Osteocyte (in vitro differentiated cells): ENCODE data around the gene ABCF2. TPM values are rescaled to one million over a fixed set of nuclear protein-coding genes. Genes with fewer than 3 reads are reported as not detected.

Experiments used
- DNase-seq: peaks from one replicate; pipeline ENCODE4 v3.0.0; 2021; ENCODE audit warnings: mixed read lengths; ENCODE audit not compliant: unreplicated experiment; ENCODE audit errors: extremely low spot score
- H3K27ac Mint-ChIP-seq: one replicate; pipeline ENCODE4 v1.8.0; 2021; ENCODE audit warnings: mild to moderate bottlenecking, mixed read lengths; ENCODE audit not compliant: unreplicated experiment
- H3K27me3 Mint-ChIP-seq: one replicate; pipeline ENCODE4 v1.8.0; 2021; ENCODE audit warnings: mixed read lengths; ENCODE audit not compliant: unreplicated experiment
- H3K36me3 Mint-ChIP-seq: one replicate; pipeline ENCODE4 v1.8.0; 2021; ENCODE audit warnings: mixed read lengths; ENCODE audit not compliant: unreplicated experiment
- H3K4me1 Mint-ChIP-seq: one replicate; pipeline ENCODE4 v1.8.0; 2021; ENCODE audit warnings: mixed read lengths; ENCODE audit not compliant: unreplicated experiment
- H3K4me3 Mint-ChIP-seq: one replicate; pipeline ENCODE4 v1.8.0; 2021; ENCODE audit warnings: mild to moderate bottlenecking, moderate library complexity, mixed read lengths; ENCODE audit not compliant: unreplicated experiment
- H3K9me3 Mint-ChIP-seq: one replicate; pipeline ENCODE4 v1.8.0; 2021; ENCODE audit warnings: mixed read lengths; ENCODE audit not compliant: unreplicated experiment
- total RNA-seq: library from RNA; stranded (reverse); gene quantifications from 2 replicates; pipeline ENCODE4 v1.2.1, GENCODE V29; 2021
- TF ChIP-seq, protein P1 (sequence below): fragments of 200-600 bp; sonication (generic); IDR thresholded peaks from 2 replicates; pipeline ENCODE4 v1.5.0; 2021; ENCODE audit warnings: antibody characterized with exemption, mild to moderate bottlenecking, moderate library complexity

ABCF2 gene
- total RNA-seq, 1 donor from 2014 or later = 43.9 TPM

DNA sequence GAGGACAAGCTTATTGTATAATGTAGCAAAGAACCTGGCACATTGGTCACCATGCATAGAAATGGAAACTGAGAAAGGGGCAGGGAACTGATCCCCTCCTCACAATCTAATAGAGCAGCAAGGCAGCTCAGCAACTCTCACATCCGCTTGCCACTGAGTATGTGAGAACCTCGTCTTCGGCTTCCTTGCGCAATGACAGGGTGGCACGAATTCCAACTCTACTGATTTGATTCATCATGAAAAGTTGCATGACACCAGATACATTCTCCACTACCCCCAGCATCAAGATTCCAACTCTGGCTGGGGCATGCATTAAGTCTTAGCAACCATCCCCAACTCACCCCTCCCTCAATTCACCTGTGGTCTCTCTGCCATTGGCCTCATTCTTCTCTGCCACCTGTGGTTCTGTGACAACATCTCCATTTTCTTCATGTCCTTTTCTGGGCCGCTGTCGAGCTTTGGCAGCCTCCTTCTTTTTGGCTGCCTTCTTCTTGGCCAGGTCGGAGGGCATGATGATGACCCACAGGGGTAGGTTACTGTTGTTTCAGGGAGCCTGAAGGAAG lies 976 bp downstream of the ABCF2 start:
- no peak for DNase-seq
- Mint-ChIP-seq H3K36me3 (peaks cover 20% of the 10 kb centered on the region), H3K27ac (peak overlapping the region; percentile 99), H3K27me3 (no peaks in the 10 kb centered on the region), H3K4me3 (peak overlapping the region; percentile 100), H3K9me3 (no peaks in the 10 kb centered on the region), H3K4me1 (peaks cover 33% of the 10 kb centered on the region)
- TF ChIP-seq, protein P1, sequence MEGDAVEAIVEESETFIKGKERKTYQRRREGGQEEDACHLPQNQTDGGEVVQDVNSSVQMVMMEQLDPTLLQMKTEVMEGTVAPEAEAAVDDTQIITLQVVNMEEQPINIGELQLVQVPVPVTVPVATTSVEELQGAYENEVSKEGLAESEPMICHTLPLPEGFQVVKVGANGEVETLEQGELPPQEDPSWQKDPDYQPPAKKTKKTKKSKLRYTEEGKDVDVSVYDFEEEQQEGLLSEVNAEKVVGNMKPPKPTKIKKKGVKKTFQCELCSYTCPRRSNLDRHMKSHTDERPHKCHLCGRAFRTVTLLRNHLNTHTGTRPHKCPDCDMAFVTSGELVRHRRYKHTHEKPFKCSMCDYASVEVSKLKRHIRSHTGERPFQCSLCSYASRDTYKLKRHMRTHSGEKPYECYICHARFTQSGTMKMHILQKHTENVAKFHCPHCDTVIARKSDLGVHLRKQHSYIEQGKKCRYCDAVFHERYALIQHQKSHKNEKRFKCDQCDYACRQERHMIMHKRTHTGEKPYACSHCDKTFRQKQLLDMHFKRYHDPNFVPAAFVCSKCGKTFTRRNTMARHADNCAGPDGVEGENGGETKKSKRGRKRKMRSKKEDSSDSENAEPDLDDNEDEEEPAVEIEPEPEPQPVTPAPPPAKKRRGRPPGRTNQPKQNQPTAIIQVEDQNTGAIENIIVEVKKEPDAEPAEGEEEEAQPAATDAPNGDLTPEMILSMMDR = no peak

DNA sequence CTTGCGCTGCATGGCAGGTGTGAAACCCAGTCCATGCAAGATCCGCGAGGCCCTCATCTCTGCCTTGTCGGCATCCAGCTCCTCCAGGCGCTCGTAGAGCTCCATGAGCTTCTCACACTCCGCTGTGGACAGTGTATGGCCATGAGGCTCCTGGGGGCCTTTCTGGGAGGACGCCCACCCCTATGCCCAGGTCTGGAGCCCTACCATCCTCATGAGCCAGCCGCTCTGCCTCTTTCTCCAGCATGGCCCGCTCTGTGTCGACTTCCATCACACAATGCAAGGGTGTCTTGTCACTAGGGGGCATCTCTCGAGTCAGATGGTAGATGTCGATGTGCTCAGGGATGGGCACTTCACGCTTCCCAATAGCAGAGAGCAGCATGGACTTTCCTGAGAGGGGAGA lies 3.3 kb downstream of the ABCF2 start:
- no peak for DNase-seq
- H3K4me3 Mint-ChIP-seq = no peak overlapping the region
- H3K27me3 Mint-ChIP-seq = no peaks in the 10 kb centered on the region
- no peak overlapping the region for H3K27ac Mint-ChIP-seq
- no peaks in the 10 kb centered on the region for H3K9me3 Mint-ChIP-seq
- H3K4me1 Mint-ChIP-seq = peaks cover 33% of the 10 kb centered on the region
- peaks cover 34% of the 10 kb centered on the region for H3K36me3 Mint-ChIP-seq
- TF ChIP-seq, protein P1 = no peak

DNA sequence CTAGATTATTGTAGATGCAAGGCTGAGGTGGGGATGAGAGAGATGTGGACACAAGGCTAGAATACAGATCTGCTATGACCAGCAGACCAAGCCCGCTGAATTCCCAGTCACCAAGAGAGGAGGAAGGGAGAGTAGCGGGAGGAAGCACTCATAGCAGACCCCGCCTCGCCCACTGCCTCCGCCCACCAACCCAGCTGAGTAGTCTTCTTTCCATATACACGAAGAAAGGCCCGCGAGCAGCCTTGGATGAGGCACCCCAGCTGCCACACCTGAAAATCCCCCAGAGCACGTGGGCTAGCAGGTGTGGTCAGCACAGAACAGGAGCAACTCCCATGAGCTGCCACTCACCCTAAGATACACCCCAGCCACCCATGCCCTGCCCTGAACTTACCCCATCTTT lies 8.8 kb downstream of the ABCF2 start:
- Mint-ChIP-seq H3K4me3 (no peak overlapping the region), H3K27ac (no peak overlapping the region), H3K9me3 (no peaks in the 10 kb centered on the region), H3K36me3 (peaks cover 55% of the 10 kb centered on the region), H3K27me3 (no peaks in the 10 kb centered on the region), H3K4me1 (no peaks in the 10 kb centered on the region)
- TF ChIP-seq, protein P1 = no peak
- DNase-seq = no peak

DNA sequence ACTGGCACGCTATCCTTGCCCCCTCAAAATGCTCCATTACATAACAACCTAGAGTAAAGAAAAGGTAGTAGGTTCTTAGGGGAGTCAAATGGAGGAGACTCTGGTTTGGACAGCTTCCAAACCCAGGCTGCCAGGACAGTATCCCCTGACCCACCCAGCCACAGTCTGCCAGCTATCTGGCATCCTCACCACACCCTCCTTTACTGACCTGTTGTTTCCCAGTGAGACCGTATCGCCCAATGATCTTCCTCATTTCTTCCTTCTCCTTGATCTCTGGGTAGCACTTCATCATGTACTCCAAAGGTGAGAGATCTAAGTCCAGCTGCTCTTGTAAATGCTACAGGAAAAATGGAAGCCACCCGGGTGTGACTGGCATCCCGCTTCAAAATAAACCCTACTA lies 11.6 kb downstream of the ABCF2 start:
- Mint-ChIP-seq H3K27ac (no peak overlapping the region), H3K9me3 (no peaks in the 10 kb centered on the region), H3K4me1 (no peaks in the 10 kb centered on the region), H3K4me3 (no peak overlapping the region), H3K27me3 (no peaks in the 10 kb centered on the region), H3K36me3 (peaks cover 45% of the 10 kb centered on the region)
- no peak for DNase-seq
- TF ChIP-seq, protein P1 = no peak

DNA sequence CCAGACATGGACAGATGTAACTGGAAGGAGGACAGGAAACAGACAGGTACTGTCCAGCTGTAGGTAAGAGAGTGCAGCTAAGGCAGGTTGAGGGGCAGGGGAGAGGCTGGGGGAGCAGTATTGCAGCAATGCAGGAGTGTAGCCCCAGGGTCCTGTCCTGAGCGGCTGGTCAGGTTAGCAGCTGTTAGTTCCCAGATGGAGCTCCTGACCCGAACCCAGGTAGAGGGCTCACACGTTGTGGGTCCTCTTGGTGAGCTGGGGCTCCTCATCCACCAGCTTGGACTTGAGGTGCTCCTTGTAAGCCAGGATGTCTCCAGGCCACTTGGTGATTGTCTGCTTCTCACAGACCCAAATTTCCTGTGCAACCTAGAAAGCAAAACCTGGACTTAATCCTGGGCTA lies 13.2 kb downstream of the ABCF2 start:
- TF ChIP-seq, protein P1 = no peak
- DNase-seq = no peak
- Mint-ChIP-seq H3K4me3 (no peak overlapping the region), H3K9me3 (no peaks in the 10 kb centered on the region), H3K36me3 (peaks cover 38% of the 10 kb centered on the region), H3K4me1 (no peaks in the 10 kb centered on the region), H3K27ac (no peak overlapping the region), H3K27me3 (no peaks in the 10 kb centered on the region)
